GM12801 (cell line): Measurements from ENCODE around the gene DNAAF1.

Experiments used
- CTCF ChIP-seq: IDR thresholded peaks from one replicate; pipeline ENCODE4 v1.5.1; 2011; ENCODE audit warnings: control low read depth; ENCODE audit not compliant: insufficient read length; ENCODE audit errors: extremely low read depth

Gene DNAAF1

DNA sequence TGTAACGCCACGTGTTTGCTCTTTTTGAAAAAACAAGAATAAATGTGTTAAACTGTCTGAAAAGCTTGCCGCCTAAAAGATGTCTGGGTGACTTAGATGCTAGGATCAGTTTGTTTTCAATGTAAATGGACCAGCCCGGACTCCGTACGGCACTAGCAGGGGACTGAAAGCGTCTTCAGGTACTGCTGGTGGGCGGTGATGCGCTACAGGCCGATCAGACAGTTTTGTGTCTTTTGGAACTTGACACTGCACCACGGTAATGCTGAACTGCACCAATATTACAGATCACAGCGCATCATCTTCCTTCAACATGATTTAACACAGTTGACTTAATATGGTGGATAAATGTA, 27.6 kb upstream of the DNAAF1 start:
- no peak for TF ChIP-seq CTCF

DNA sequence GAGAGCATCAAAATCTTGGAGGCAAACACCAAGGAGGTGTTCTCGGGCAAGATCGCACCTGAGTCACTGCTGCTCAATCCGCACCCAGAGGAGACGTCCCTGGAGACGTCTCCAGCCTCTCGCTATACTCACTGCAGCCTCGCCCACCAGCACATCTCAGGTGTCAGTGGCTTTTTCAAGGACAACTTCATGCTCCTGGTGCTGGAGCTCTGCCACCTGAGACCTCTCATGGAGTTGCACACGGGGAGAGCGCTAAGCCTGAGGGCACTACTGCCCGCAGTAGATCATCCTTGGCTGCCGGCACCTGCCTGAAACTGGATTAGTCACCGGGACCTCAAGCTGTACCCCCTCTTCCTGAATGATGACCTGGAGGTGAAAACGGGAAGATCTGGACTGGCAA, 25.7 kb upstream of the DNAAF1 start:
- no peak for TF ChIP-seq CTCF

- TF ChIP-seq CTCF, result no peak
These were observed 25.1 kb upstream of the DNAAF1 start for GRCh38 chr16:84120023-84120422.

- no peak for TF ChIP-seq CTCF
These were observed 24.1 kb upstream of the DNAAF1 start for GRCh38 chr16:84121007-84121406.

DNA sequence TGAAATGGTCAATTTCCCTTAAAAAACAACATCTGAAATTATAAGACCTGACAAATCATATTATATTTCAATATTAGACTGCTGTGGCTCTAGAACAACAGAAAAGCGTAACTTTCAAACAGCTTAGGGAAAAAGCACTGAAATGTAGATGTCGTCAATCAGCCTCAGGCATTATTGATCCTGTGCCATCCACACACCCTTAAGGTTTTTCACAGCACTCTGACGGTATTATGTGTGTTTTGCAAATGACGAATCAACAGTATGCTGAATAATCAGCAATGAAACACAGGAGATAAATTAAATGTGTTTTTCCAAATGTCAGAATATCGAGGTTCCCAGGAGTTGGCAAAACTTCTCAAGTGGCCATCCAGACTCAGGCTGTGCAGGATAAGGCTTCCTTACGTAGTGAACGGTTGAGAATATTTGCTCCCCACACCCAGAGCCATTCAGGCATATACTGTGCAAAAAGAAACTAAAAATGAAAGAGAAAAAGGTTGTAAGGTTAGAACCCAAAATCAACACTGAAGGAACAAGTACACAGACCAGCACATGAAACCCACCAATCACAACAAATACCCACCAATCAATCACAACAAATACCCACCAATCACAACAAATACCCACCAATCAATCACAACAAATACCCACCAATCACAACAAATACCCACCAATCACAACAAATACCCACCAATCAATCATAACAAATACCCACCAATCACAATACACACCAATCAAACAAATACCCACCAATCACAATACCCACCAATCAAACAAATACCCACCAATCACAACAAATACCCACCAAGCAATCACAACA, 20.6 kb upstream of the DNAAF1 start:
- TF ChIP-seq CTCF, result no peak

DNA sequence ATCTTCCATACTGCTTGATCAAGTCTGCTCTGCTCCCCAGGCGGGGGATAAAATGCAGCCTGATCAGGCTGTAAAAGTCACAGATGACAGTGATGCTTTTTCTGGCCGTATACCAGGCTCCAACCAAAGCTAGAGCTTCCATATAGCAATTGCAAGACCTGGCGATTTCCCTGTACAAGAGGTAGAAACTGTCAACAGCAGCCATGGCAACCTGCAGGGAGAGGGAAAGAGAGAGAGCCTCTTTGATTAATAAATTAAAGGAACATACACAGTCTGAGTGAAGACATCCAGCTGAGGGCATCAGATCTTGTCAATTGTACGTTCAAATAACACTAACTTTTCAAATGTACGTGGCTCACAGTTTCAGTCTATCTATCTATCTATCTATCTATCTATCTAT, 14.0 kb upstream of the DNAAF1 start:
- no peak for TF ChIP-seq CTCF

DNA sequence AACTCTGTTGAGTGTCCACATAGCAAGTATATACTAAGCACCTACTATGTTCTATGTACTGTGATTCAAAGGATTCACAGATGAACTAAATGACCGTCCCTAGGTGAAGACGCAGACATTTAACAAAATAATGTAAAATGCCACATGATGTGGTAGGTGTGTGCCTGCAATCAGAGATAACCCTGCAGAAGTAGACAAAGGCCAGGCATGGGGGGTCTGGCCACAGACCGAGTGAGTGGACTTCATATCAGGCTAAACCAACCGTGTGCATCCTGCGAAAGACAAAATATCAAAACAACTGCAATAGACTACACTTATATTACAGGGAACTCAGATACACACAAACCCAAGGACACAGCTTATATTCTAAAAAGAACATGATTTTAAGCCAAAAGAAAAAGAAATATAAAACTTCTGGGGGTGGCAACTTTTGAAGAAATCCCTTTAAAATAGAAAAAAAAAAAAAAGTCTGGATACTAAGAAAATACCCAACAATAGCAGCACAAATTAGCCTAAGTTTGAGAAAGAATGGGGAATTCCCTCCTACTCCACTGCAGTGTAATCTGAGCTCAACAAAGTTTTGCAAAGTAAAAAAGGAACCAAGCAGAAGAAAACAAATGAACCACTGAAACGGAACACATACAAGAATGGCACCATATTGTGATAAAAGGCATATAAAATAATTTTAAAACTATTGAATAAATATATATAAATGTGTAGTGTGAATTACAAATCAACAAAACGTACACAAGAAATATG, 12.4 kb upstream of the DNAAF1 start:
- TF ChIP-seq CTCF, result no peak
